Measurements from ENCODE around the gene CA14. TPM values are rescaled to one million over a fixed set of nuclear protein-coding genes. Genes with fewer than 3 reads are reported as not detected.

The CA14 gene
- not detected in 2 replicates for total RNA-seq

DNA sequence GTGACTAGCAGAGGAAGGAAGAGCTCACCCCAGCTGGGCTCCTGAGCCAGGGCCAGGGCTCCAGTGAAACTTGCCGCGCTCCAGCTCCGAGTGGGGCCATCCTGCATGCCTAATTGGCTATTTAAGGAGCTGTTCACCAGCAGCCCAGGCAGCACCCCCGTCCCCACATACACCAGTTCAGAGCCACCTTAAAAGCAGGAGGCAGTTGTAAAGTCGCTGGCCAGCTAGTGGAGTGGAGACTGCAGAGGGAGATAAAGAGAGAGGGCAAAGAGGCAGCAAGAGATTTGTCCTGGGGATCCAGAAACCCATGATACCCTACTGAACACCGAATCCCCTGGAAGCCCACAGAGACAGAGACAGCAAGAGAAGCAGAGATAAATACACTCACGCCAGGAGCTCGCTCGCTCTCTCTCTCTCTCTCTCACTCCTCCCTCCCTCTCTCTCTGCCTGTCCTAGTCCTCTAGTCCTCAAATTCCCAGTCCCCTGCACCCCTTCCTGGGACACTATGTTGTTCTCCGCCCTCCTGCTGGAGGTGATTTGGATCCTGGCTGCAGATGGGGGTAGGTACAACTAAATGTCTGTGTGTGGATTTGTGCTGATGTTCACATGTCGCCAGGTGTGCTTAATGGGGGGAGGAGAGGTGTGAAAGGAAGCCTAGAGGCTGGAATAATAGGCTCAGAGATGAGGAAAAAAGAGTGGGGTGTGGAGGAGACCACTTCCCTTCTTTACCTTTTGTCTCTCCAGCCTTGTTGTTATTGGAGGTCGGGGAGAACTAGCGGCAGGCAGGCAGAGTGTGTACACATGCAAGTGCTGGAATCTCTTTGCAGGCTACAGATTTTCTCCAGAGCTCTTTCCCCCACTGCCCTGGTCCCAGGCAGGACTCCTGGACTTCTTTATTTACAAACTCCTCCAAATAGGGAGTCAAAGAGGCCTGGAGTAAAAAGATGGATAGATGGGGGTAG, at the start of gene CA14:
TSS of gene CA14 (plus strand) at position 151 of the 962 bp plus-strand sequence. CDS start at position 506, 355 bp downstream.

GRCh38 chr1:150235852-150236613, 21.5 kb upstream of the CA14 start, which contains the start of gene ANP32E:
Gene ANP32E (minus strand): TSS chr1:150236112. CDS start chr1:150235786, 326 bp downstream.

DNA sequence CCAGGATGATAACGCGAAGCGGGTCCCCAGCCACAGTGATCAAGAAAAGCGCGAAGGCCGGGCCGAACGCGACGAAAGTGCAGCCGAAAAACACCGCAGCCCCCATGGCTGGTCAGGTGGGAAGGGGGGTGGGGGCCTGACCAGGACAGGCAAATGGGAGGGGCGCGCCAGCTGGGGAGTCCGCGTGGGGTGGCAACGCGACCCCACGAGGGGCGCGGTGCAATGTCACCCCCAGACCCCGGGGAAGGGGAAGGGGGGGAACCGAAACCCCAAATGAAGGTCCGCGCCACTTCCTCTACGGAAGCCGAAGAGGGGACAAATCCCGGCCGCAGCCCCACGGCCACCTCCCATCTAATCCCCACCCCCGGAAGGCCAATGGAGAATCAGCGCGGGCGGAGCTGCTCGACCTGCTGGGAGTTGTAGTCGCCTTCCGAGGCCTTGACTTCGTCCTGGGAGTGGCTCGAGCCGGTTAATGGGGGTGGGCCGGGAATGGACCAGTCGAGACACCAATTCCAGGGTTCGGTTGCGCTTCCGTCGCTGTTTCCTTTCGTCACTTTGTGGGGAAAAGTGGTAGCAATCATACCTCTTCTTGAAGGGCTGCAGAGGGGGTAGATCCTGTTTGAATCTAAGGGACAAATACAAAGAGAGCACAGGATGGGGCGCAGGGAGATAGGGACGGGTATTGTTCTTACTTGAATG, 11.3 kb downstream of the CA14 start, which contains the start of gene APH1A:
TSS of gene APH1A (minus strand) at position 312 of the 699 bp plus-strand sequence. CDS start at position 106, 206 bp downstream.

DNA sequence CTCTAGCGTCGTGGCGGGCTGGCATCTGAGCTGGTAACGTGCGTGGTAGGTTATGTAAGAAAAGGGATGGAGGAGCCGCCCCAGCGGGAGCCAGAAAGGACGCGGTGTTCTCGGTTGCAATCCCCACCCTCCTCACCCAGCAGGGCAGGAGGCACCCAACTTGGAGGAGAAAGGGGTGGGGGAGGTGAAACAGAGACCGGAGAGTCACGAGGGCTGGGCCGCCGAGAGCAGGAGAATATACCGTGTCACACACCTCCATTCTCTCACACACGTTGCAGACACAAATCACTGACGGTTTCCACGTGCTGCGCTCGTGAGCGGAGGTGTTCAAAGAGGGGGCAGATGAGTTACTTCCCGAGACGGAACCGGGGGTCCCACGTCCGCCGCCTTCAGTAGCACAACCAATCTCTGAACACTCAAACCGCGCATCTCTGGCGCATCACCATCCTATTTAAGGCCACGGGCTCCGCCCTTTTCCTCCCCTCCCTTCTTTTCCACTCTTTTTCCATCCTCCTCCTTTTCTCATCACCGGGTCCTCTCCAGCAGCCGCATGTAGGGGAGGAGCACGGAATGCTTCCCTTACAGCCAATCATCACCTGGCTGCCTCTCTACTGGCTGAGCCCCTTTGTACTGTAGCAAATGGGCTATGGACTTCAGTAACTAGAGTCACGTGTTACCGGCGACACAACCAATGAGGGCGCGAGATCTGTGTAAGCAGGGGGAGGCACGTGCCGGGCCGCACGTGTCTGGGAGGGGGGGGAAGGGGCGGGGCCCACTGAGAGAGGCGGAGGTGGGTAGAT, 24.4 kb downstream of the CA14 start, which contains the start of gene CIART:
TSS of gene CIART (plus strand) at position 797 of the 800 bp plus-strand sequence. CDS start 714 bp downstream, outside the sequence.

GRCh38 chr1:150293433-150294253, 36.1 kb downstream of the CA14 start, which contains the start of gene MRPS21:
Gene MRPS21 (plus strand): TSS chr1:150293861. CDS start chr1:150294367, 506 bp downstream.

Other genes with a start within 250 kb of the CA14 start
- gene OTUD7B, start 247.0 kb upstream of the CA14 start, total RNA-seq, result 5.4 and 6.7 TPM in 2 replicates
- gene VPS45, start 190.0 kb upstream of the CA14 start, total RNA-seq, result 25.1 and 29.1 TPM in 2 replicates
- gene PLEKHO1, start 107.9 kb upstream of the CA14 start, total RNA-seq, result 52.3 and 57.8 TPM in 2 replicates
- 25.3 and 31.3 TPM in 2 replicates for gene ANP32E, start 21.7 kb upstream of the CA14 start, total RNA-seq
- 109 and 111 TPM in 2 replicates for gene APH1A, start 11.2 kb downstream of the CA14 start, total RNA-seq
- 5.5 and 9.5 TPM in 2 replicates for gene C1orf54, start 15.0 kb downstream of the CA14 start, total RNA-seq
- gene CIART, start 24.8 kb downstream of the CA14 start, total RNA-seq, result 0.74 and 1.0 TPM in 2 replicates
- 74.6 and 85.2 TPM in 2 replicates for gene MRPS21, start 36.1 kb downstream of the CA14 start, total RNA-seq
- 28.4 and 29.8 TPM in 2 replicates for gene PRPF3, start 63.8 kb downstream of the CA14 start, total RNA-seq
- 6.8 and 8.2 TPM in 2 replicates for gene RPRD2, start 106.4 kb downstream of the CA14 start, total RNA-seq
- 22.0 and 27.2 TPM in 2 replicates for gene TARS2, start 229.6 kb downstream of the CA14 start, total RNA-seq

Measured in bronchus fibroblast of lung (primary cell).